DND-41 (cell line): ENCODE data around the gene BRAF.
"Not testable (repeated sequence)": the region's sequence is repeated elsewhere in the genome, so short reads cannot be mapped to it uniquely, and the experiment has no call there.

Source experiments
- ATAC-seq: fragments of 200-7000 bp; cut with Tn5 transposase; 3 replicates; pipeline ENCODE4 v1.9.1; 2021; ENCODE audit warnings: low read depth; ENCODE audit not compliant: insufficient read depth
- DNase-seq: peaks from one replicate; pipeline ENCODE4 v3.0.0-alpha.2; 2020
- H2AFZ ChIP-seq: 2 replicates; pipeline ENCODE4 v1.6.0; 2012; ENCODE audit warnings: low read depth, low read length
- H3K27ac ChIP-seq: 2 replicates; pipeline ENCODE4 v1.5.1; 2012; ENCODE audit warnings: low read length, inconsistent platforms
- H3K27me3 ChIP-seq: fragments of 200-600 bp; sonication (generic); 2 replicates; pipeline ENCODE4 v1.6.0; 2012; ENCODE audit warnings: low read length, mild to moderate bottlenecking, inconsistent platforms; ENCODE audit not compliant: insufficient read depth, poor library complexity
- H3K36me3 ChIP-seq: 2 replicates; pipeline ENCODE4 v1.5.1; 2012; ENCODE audit warnings: low read length, inconsistent platforms; ENCODE audit not compliant: insufficient read depth
- H3K4me1 ChIP-seq: 2 replicates; pipeline ENCODE4 v1.5.1; 2012; ENCODE audit warnings: mild to moderate bottlenecking, low read length; ENCODE audit not compliant: insufficient read depth
- H3K4me2 ChIP-seq: 2 replicates; pipeline ENCODE4 v1.6.0; 2012; ENCODE audit warnings: mild to moderate bottlenecking, moderate library complexity, low read length, inconsistent platforms; ENCODE audit not compliant: insufficient read depth
- H3K4me3 ChIP-seq, 2 experiments: fragments of 200-600 bp in 1 of 2; shearing (Covaris generic) in 1 of 2; 2 replicates each; pipeline ENCODE4 v1.5.1; 2012 to 2016; ENCODE audit warnings: inconsistent platforms in 2 of 2, low read length in 2 of 2, mild to moderate bottlenecking in 2 of 2, low read depth in 1 of 2, moderate library complexity in 1 of 2
- H3K79me2 ChIP-seq: 2 replicates; pipeline ENCODE4 v1.6.0; 2012; ENCODE audit warnings: low read length, inconsistent platforms; ENCODE audit not compliant: insufficient read depth
- H3K9ac ChIP-seq: 2 replicates; pipeline ENCODE4 v1.6.0; 2012; ENCODE audit warnings: low read depth, mild to moderate bottlenecking, inconsistent platforms, low read length, moderate library complexity
- H3K9me3 ChIP-seq: 2 replicates; pipeline ENCODE4 v1.5.1; 2012; ENCODE audit warnings: low read length, moderate library complexity, mild to moderate bottlenecking, inconsistent platforms; ENCODE audit not compliant: insufficient read depth, severe bottlenecking
- H4K20me1 ChIP-seq: 2 replicates; pipeline ENCODE4 v1.6.0; 2012; ENCODE audit warnings: low read length; ENCODE audit not compliant: insufficient read depth
- CTCF ChIP-seq: IDR thresholded peaks from 2 replicates; pipeline ENCODE4 v1.5.1; 2012; ENCODE audit warnings: borderline replicate concordance, low read length, moderate library complexity, mild to moderate bottlenecking; ENCODE audit not compliant: poor library complexity, severe bottlenecking; ENCODE audit errors: extremely low read depth
- EZH2 ChIP-seq: IDR thresholded peaks from 3 replicates; pipeline ENCODE4 v1.6.1; 2012; ENCODE audit warnings: borderline replicate concordance, low read depth, mild to moderate bottlenecking, moderate library complexity, low read length, inconsistent platforms; ENCODE audit not compliant: severe bottlenecking

BRAF gene

DNA sequence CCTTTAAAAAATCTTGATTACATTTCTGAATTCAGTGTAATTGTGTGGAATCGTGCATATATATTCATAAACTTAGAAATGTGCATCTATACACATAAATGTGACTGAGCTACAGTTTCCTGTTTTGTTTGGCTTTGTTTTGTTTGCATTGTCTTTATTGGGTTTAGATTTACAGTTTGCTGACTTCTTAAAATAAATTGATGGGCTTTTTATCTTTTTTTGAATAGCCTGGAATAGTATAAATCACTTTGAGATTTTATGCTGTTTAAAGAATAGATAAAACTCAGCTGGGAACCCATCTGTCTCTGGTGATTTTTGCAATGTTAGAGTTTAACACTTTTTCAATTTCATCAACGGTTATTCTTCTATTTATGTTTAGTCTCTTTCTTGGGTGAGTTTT is 21.2 kb upstream of the BRAF start:
- H2AFZ ChIP-seq: no peak overlapping the region
- H3K4me1 ChIP-seq: no peaks in the 10 kb centered on the region
- TF ChIP-seq CTCF (no peak), EZH2 (no peak)
- H3K9me3 ChIP-seq: no peaks in the 10 kb centered on the region
- H4K20me1 ChIP-seq: no peaks in the 10 kb centered on the region
- no peaks in the 10 kb centered on the region for H3K79me2 ChIP-seq
- DNase-seq (no peak), ATAC-seq (no peak)
- no peak overlapping the region for H3K9ac ChIP-seq
- H3K4me3 ChIP-seq: no peak overlapping the region
- no peaks in the 10 kb centered on the region for H3K36me3 ChIP-seq
- H3K27me3 ChIP-seq: no peaks in the 10 kb centered on the region
- no peak overlapping the region for H3K27ac ChIP-seq
- H3K4me2 ChIP-seq: no peak overlapping the region

DNA sequence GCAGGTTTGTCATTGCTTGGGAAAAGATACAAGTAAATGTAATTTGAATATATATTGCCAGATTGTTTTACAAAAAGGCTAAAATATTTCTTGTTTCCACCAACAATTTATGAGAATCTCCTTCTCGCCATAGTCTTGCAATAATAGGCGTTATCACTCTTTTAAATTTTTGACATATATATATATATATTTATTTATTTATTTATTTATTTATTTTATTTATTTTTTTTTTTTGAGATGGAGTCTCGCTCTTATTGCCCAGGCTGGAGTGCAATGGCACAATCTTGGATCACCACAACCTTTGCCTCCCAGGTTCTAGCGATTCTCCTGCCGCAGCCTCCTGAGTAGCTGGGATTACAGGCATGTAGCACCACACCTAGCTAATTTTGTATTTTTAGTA is 17.5 kb upstream of the BRAF start:
- H3K27me3 ChIP-seq, H3K4me3 ChIP-seq, H3K4me2 ChIP-seq, H3K4me1 ChIP-seq, H3K27ac ChIP-seq, H3K9me3 ChIP-seq, H3K36me3 ChIP-seq, DNase-seq, H2AFZ ChIP-seq, ATAC-seq, H3K9ac ChIP-seq, H3K79me2 ChIP-seq, H4K20me1 ChIP-seq: not testable (repeated sequence)

GRCh38 chr7:140940898-140941297 is 16.2 kb upstream of the BRAF start:
- no peaks in the 10 kb centered on the region for H4K20me1 ChIP-seq
- H3K27me3 ChIP-seq: no peaks in the 10 kb centered on the region
- no peak for ATAC-seq
- H3K4me2 ChIP-seq: no peak overlapping the region
- no peaks in the 10 kb centered on the region for H3K4me1 ChIP-seq
- no peaks in the 10 kb centered on the region for H3K36me3 ChIP-seq
- no peaks in the 10 kb centered on the region for H3K9me3 ChIP-seq
- no peak for DNase-seq
- H2AFZ ChIP-seq: no peak overlapping the region
- no peaks in the 10 kb centered on the region for H3K79me2 ChIP-seq
- H3K27ac ChIP-seq: no peak overlapping the region
- no peak for TF ChIP-seq CTCF
- no peak for TF ChIP-seq EZH2
- no peak overlapping the region for H3K4me3 ChIP-seq
- no peak overlapping the region for H3K9ac ChIP-seq

GRCh38 chr7:140937702-140938264 is 13.1 kb upstream of the BRAF start:
- no peaks in the 10 kb centered on the region for H3K36me3 ChIP-seq

More at GRCh38 chr7:140937702-140938264, 13.1 kb upstream of the BRAF start:
- H3K27me3 ChIP-seq: peaks cover 5% of the 10 kb centered on the region
- TF ChIP-seq CTCF (no peak), EZH2 (no peak)
- no peaks in the 10 kb centered on the region for H3K79me2 ChIP-seq
- no peak overlapping the region for H3K4me2 ChIP-seq
- H3K9ac ChIP-seq: no peak overlapping the region
- H4K20me1 ChIP-seq: no peaks in the 10 kb centered on the region
- no peaks in the 10 kb centered on the region for H3K9me3 ChIP-seq
- no peak for ATAC-seq
- no peak overlapping the region for H3K27ac ChIP-seq
- no peak overlapping the region for H3K4me3 ChIP-seq
- H2AFZ ChIP-seq: no peak overlapping the region
- DNase-seq: no peak
- no peaks in the 10 kb centered on the region for H3K4me1 ChIP-seq
